ENCODE measurements around the gene NTSR2.

Gene NTSR2

DNA sequence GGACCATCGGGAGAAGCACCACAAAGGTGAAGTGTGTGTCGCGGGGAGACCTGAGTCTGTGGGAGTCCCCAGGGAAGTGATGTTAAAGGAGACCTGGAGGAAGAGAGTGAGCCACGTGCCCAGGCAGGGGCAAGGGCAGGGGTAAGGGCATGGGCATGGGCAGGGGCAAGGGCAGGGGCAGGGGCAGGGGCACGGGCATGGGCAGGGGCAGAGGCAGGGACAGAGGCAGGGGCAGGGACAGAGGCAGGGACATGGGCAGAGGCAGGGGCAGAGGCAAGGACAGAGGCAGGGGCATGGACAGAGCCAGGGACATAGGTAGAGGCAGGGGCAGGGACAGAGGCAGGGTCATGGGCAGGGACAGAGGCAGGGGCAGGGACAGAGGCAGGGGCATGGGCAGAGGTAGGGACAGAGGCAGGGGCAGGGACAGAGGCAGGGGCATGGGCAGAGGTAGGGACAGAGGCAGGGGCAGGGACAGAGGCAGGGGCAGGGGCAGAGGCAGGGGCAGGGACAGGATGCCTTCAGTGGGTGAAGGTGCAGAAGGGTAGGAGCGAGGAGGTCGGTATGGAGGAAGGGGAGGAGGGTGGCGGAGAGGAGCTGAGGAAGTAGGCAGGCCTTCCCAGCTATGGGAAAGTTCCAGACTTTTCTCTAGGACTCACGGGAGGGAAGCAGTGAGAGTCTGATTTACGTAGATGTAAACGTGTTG is 33.3 kb downstream of the NTSR2 start:
- no peak for DNase-seq (ENCODE audit: low read depth, low spot score)
- no peak overlapping the region for H3K4me3 ChIP-seq (ENCODE audit: low read length)

DNA sequence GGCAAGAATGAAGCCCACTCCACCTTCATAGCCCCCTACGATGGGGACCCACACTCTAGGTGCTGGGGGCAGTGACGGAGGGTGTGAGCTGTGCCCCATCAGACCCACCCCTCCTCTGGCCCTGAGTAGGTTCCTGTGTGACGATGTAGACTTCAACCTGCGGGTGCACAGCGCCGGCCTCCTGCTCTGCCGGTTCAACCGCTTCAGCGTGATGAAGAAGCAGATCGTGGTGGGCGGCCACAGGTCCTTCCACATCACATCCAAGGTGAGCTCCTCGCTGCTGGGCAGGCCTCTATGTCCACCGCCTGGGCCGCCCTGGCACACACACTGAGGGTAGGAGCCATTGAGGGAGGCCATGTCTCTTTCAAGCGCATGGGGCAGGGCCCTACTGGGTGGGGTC is 34.9 kb downstream of the NTSR2 start:
- no peak overlapping the region for H3K4me3 ChIP-seq (ENCODE audit: low read length)
- DNase-seq (ENCODE audit: low read depth, low spot score): no peak

DNA sequence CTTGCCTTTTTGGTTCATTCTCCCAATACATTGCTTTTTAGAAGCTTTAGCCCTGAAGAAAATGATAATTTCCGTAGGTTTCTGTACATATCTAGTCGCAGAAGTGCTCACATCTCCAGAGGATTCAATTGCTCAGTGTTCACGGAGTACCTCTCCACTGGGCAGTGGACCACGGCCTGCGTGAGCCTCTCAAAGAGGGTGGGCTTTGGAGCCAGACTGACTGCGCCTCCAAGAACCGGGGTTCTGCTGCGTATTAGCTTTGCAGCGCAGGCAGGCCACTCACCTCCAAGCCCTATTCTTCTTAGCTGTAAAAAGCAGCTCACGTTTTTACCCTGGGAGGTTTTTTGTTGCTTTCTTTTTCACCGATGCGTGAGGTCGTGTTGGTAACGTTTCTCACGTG is 35.4 kb downstream of the NTSR2 start:
- H3K4me3 ChIP-seq (ENCODE audit: low read length): no peak overlapping the region
- DNase-seq (ENCODE audit: low read depth, low spot score): no peak

DNA sequence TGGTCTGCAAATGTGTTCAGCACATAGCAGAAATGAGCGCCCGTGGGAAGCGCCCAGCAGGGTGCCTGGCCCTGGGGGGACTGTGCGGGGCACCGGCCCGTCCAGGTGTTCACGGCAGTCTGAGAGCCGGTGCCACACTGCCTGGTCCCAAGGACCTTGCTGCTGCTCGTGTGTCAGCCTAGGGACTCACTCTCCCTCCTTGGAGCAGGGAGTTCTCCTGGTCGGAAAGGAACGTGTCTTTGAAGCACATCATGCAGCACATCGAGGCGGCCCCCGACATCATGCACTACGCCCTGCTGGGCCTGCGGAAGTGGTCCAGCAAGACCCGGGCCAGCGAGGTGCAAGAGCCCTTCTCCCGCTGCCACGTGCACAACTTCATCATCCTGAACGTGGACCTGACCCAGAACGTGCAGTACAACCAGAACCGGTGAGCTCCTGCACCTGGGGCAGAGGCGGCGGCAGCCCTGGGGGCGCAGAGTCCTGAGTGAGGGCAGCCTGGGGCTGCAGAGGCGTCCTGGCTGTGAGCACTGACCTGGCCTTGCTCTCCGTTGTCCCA is 36.0 kb downstream of the NTSR2 start:
- no peak for DNase-seq (ENCODE audit: low read depth, low spot score)

DNA sequence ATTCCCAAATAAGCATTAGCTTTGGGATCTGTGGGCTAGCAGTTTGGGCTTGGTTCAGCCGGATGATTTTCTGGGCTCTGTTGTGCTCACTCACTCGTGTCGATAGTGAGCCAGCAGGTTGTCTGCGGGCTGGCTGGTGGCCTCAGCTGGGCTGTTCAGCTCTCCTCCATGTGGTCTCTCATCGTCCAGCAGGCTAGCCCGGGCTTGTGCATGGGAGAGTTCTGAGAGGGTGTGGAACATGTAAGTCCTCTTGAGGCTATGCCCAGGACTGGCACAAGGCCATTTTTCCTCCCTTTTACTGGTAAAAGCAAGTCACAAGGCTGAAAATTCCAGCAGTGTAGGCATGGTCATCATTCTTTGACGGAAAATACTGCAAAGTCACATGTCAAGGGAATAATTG is 38.5 kb downstream of the NTSR2 start:
- H3K4me3 ChIP-seq (ENCODE audit: low read length): no peak overlapping the region
- no peak for DNase-seq (ENCODE audit: low read depth, low spot score)

More for the DNA sequence above, 36.0 kb downstream of the NTSR2 start:
- no peak overlapping the region for H3K4me3 ChIP-seq (ENCODE audit: low read length)

DNA sequence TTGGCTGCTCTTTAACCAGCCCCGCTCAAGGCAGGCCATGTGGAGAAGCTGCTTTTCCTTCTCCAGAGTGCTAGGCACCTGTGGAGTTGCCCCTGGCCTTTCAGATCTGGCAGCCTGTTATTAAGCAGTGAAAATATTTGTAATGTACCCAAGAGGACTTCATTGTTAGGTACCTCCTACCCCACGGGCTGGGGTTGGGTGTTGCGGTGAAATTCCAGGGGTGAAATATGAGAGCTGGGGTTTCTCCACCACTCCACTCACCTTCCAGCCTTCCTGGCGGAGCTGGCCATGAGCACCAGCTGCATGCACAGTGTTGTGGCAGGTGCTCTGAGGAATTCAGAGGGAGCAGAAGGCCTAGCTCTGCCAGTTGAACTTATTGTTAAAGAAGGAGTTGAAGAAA is 39.1 kb downstream of the NTSR2 start:
- no peak for DNase-seq (ENCODE audit: low read depth, low spot score)

DNA sequence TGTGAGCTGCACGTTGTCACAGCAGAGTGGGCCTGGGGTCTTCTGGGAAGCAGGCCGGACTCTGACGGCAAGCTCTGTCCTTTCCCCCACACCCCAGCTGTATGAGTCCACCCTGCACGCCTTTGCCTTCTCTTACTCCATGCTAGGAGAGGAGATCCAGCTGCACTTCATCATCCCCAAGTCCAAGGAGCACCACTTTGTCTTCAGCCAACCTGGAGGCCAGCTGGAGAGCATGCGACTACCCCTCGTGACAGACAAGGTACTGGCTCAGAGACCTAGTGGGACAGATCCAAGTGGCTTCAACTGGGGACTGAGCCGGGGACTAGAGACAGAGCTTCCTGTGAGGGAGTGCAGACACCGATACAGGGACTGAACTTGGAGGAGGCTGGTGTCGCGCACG is 40.1 kb downstream of the NTSR2 start:
- no peak overlapping the region for H3K4me3 ChIP-seq (ENCODE audit: low read length)
- DNase-seq (ENCODE audit: low read depth, low spot score): no peak

More for the DNA sequence above, 39.1 kb downstream of the NTSR2 start:
- H3K4me3 ChIP-seq (ENCODE audit: low read length): no peak overlapping the region

DNA sequence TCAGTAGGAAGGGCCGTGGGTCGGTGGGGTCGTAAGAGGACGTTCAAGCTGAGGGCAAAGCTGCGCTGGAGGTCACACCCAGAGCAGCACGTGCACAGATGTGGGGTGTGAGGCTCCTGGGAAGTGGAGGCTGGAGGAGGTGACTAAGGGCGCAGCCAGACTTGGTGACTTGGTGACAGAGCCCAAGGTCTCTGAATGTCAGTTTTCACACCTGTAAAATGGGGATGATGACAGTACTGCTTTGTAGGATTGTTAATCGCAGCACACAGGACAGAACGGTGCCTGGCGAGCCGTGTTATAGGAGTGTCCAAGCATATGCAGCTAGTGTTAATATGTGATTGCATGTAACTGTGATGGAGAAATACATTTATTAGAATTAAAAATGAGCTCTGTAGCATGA is 40.8 kb downstream of the NTSR2 start:
- DNase-seq (ENCODE audit: low read depth, low spot score): no peak
- H3K4me3 ChIP-seq (ENCODE audit: low read length): no peak overlapping the region

DNA sequence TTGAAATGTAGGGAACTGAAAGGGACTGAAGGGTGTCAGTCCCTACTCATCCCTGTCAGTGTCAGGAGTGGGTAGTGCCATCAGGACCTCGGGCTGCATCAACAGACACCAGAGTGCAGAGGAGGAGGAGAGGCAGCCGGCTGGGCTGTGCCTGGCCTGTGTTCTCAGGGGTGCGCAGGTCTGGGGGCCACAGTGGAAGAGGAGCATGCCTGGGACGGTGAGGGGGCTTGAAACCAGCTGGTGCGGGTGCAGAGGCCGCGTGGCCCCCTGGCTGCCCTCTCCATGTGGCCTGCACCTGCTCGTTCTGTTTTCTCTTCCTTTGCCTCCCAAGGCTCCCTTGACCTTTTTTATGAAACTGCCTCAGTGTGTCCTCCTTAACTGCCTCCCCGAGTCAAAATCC is 41.3 kb downstream of the NTSR2 start:
- no peak overlapping the region for H3K4me3 ChIP-seq (ENCODE audit: low read length)
- no peak for DNase-seq (ENCODE audit: low read depth, low spot score)

DNA sequence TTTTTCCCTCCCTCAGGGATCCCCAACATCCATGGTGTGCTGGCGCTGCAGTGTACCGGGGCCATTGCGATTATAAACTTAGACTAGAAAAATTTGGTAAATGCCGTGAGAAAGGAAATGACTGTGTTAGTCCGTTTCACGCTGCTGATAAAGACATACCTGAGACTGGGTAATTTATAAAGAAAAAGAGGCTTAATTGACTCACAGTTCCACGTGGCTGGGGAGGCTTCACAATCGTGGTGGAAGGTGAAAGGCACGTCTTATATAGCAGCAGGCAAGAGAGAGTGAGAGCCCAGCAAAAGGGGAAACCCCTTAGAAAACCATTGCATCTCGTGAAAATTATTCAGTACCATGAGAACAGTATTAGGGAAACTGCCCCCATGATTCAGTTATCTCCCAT is 44.3 kb downstream of the NTSR2 start:
- DNase-seq (ENCODE audit: low read depth, low spot score): no peak
- H3K4me3 ChIP-seq (ENCODE audit: low read length): no peak overlapping the region

DNA sequence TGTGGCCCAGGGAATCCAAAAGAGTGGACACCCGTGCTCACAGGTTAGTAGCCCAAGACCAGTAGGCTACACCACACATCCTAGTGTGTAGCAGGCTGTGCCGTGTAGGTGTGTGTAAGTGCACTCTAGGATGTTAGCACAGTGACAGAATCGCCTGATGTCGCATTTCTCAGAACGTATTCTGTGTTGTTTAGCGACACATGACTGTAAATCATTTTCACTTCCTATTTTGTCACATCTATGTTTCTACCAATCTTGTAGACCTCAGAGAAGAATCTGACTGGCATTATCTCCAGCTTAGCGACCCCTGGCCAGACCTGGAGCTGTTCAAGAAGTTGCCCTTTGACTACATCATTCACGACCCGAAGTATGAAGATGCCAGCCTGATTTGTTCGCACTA is 45.1 kb downstream of the NTSR2 start:
- no peak for DNase-seq (ENCODE audit: low read depth, low spot score)
- no peak overlapping the region for H3K4me3 ChIP-seq (ENCODE audit: low read length)

DNA sequence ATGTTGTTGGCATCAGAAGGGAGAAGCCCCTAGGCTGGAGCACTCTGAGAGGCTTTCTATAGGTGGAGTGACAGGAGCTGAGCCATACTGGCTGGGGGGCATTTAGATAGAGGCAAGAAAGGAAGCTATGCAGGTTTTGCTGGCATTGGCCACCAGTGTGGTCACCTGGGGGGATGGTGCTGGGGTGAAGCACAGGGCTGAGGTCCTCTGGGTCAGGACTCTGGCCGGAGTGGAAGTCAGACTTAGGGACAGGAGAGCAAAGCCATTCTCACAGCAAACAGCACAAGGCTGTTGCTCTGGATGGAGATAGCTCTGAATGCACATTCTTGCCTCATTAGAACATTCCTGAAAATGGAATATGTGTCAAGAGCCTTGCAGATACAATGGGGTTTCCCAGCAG is 47.4 kb downstream of the NTSR2 start:
- H3K4me3 ChIP-seq (ENCODE audit: low read length): no peak overlapping the region
- no peak for DNase-seq (ENCODE audit: low read depth, low spot score)

DNA sequence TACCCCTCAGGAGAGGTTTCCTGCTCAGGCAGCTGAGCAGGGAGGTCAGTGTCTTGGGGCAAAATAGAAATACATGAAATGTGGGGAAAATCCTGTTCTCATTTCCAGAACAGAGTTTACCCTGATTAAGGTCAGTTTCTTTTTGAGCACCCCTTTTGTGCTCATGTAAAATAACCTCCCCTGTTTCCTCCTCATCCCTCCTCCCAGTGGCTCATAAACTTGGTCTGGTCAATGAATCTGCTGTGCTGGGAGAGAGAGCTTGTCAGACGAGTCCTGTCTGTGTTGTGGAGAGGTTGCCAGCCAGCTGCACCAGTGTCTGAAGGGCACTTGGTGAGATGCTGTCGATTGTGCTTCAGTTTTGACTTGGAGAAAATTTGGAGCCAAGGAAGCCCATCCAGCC is 48.6 kb downstream of the NTSR2 start:
- H3K4me3 ChIP-seq (ENCODE audit: low read length): no peak overlapping the region
- DNase-seq (ENCODE audit: low read depth, low spot score): no peak

DNA sequence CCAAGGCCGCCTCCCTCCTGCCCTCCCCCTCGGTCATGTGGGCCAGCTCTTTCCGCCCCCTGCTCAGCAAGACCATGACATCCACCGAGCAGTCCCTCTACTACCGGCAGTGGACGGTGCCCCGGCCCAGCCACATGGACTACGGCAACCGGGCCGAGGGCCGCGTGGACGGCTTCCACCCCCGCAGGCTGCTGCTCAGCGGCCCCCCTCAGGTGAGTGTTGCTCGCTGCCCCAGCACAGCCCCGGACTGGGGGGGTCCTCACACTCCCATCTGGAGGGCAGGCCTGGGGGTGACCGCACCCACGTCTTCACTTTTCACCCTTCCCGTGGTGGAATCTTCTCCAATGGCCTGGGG is 51.3 kb downstream of the NTSR2 start:
- DNase-seq (ENCODE audit: low read depth, low spot score): no peak
- no peak overlapping the region for H3K4me3 ChIP-seq (ENCODE audit: low read length)

DNA sequence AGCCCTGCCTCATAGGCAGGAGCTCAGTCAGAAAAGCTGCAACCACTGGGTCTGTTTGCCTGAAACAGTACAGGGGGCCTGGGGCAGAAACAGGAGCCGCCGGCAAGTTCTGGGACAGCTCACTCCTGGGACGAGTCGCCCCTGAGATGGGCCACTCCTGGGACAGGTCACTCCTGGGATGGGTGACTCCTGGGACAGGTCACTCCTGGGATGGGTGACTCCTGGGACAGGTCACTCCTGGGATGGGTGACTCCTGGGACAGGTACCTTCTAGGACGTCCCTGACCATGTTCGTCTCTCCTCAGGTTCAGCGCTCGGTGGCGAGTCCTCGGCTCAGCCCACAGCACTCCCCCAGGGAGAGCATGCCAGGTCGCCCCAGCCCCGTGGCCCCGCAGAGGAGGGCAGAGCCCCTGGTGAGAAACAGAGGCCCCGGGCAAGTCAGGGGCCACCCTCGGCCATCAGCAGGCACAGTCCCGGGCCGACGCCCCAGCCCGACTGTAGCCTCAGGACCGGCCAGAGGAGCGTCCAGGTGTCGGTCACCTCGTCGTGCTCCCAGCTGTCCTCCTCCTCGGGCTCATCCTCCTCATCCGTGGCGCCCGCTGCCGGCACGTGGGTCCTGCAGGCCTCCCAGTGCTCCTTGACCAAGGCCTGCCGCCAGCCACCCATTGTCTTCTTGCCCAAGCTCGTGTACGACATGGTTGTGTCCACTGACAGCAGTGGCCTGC is 51.8 kb downstream of the NTSR2 start:
- H3K4me3 ChIP-seq (ENCODE audit: low read length): no peak overlapping the region
- no peak for DNase-seq (ENCODE audit: low read depth, low spot score)

DNA sequence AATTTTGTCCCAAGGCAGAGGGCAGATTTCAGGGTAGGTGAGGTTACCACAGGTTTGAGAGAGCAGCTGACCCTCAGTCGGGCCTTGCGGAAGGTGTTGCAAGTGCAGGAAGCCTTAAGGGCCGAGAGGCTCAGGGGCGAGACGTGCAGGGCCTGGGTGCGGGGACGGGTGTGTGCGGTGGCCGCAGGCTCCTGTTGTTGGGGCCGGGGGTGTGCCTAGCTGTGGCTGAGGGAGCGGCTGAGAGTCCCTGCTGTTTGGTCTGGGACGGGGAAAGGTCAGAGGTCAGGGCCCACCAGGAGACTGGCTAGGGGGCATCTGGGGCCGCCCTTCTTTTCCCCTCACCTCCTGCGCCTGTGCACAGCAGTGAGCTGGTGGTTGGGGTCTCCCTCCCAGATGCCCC is 52.5 kb downstream of the NTSR2 start:
- no peak overlapping the region for H3K4me3 ChIP-seq (ENCODE audit: low read length)
- DNase-seq (ENCODE audit: low read depth, low spot score): no peak

DNA sequence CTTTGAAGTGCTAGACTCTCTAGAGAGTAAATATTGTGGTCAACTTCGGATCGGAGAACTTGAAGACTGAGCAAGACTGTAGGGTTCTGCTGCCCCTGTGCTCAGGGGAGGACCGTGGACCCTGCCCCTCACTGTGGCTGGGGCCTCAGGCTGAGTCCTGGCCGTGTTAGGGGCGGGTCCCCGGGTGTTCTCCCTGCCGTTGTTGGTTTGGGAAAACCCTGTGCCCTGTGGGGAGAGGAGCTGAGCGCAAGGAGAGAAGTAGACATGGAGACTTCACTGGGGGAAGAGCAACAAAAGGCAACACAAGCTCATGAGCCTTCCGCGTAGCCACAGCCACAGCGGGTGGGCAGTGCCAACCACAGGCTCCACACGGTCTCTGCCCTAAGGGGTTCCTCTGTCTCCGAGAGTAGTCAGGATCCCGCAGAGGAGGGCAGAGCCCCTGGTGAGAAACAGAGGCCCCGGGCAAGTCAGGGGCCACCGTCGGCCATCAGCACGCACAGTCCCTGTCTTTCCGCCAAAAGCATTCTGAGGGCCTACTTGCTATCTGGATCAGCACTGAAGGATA is 53.1 kb downstream of the NTSR2 start:
- no peak for DNase-seq (ENCODE audit: low read depth, low spot score)

DNA sequence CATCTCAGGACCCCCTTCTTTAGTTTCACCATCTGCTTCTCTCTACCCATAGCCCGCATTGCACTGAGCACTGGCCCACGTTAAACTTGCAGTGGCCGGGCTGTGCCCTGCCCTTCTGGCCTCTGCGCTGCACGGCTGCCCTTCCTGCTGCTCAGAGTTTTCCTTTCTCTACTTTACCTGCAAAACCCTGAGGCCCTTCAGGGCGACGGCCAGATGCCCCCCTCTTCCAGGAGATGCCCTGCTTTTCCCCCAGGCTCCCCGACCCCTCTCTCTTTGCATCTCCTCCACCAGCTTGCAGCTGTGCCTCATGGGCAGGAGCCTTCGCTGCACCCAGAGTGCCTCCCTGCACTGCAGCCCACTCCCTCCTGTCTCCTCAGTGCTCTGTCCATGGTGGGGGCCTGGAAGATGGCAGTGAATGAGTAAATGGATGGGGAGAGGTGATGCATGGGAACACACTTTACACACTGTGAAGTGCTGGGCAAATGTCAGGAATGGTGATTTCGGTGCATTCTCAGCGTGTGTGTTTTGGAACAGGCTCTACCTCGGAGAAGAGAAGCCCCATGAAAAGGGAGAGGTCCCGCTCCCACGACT is 53.8 kb downstream of the NTSR2 start:
- no peak for DNase-seq (ENCODE audit: low read depth, low spot score)
- no peak overlapping the region for H3K4me3 ChIP-seq (ENCODE audit: low read length)

More for the DNA sequence above, 53.1 kb downstream of the NTSR2 start:
- no peak overlapping the region for H3K4me3 ChIP-seq (ENCODE audit: low read length)

DNA sequence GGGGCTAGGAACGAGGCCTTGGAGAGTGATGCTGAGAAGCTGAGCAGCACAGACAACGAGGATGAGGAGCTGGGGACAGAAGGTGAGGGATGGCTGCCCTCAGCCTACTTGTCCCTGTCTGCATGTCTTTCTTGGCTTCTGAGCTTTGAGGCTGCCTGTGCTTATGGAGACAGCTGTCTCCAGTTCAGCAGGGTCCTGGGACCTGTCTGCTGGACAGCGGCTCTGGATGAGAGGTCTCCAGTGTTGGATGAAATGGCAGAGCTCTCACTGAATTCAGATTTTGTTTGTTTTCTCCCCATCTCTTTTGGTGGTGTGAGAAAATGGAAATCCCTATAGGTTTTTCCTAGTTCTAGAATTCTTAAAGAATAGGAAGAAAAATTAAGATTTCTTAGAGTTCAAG is 54.8 kb downstream of the NTSR2 start:
- H3K4me3 ChIP-seq (ENCODE audit: low read length): no peak overlapping the region
- DNase-seq (ENCODE audit: low read depth, low spot score): no peak

DNA sequence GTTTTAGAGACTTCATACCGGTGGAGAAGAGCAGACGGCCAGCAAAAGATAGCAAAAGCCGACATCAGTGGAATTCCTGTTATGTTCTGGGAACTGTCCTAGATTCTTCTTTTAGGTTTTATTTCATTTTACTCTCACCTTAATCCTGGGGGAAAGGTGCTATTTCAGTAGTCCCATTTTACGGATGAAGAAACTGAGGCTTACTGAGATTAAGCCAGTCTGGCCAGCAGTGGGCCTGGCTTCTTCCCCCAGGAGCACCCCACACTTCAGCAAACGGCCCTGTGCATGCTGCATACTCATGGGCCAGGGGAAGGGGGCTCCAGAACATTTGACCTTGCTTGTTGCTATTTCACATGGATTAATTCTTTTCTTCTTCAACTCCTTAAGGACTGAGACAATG is 56.7 kb downstream of the NTSR2 start:
- no peak overlapping the region for H3K4me3 ChIP-seq (ENCODE audit: low read length)
- no peak for DNase-seq (ENCODE audit: low read depth, low spot score)

All from Jurkat, Clone E6-1 (cell line).